Stimulated activated naive CD8-positive, alpha-beta T cell treated with anti-CD3 and anti-CD28 coated beads, Interleukin-15, Interleukin-2, amounts not matched to agents 100 ng/mL and 50 ng/mL, for 24 hours (primary cell): ENCODE results near the gene LIPH.
"Not testable (repeated sequence)": the region's sequence is repeated elsewhere in the genome, so short reads cannot be mapped to it uniquely, and the experiment has no call there.

Experiments
- H3K27ac Mint-ChIP-seq: one replicate; pipeline ENCODE4 v1.8.0; 2021; ENCODE audit warnings: mild to moderate bottlenecking, mixed read lengths
- H3K27me3 Mint-ChIP-seq: one replicate; pipeline ENCODE4 v1.8.0; 2021; ENCODE audit warnings: mixed read lengths
- H3K36me3 Mint-ChIP-seq: one replicate; pipeline ENCODE4 v1.8.0; 2021; ENCODE audit warnings: low read depth, mixed read lengths
- H3K4me1 Mint-ChIP-seq: one replicate; pipeline ENCODE4 v1.8.0; 2021; ENCODE audit warnings: low read depth, mixed read lengths
- H3K4me3 Mint-ChIP-seq: one replicate; pipeline ENCODE4 v1.8.0; 2021; ENCODE audit warnings: mild to moderate bottlenecking, mixed read lengths
- H3K9me3 Mint-ChIP-seq: one replicate; pipeline ENCODE4 v1.8.0; 2021; ENCODE audit warnings: mixed read lengths

LIPH gene

GRCh38 chr3:185559706-185560090 is 7.3 kb upstream of the LIPH start:
- Mint-ChIP-seq H3K27me3 (no peaks in the 10 kb centered on the region), H3K27ac (no peak overlapping the region), H3K36me3 (no peaks in the 10 kb centered on the region), H3K4me1 (peaks cover 19% of the 10 kb centered on the region), H3K9me3 (no peaks in the 10 kb centered on the region), H3K4me3 (peak overlapping the region; percentile 78)

- peaks cover 19% of the 10 kb centered on the region for H3K4me1 Mint-ChIP-seq
- H3K27me3 Mint-ChIP-seq = no peaks in the 10 kb centered on the region
- H3K9me3 Mint-ChIP-seq = no peaks in the 10 kb centered on the region
- H3K4me3 Mint-ChIP-seq = no peak overlapping the region
- H3K27ac Mint-ChIP-seq = no peak overlapping the region
- H3K36me3 Mint-ChIP-seq = no peaks in the 10 kb centered on the region
These were observed 6.0 kb upstream of the LIPH start for GRCh38 chr3:185558395-185558794.

- H3K27me3 Mint-ChIP-seq, H3K4me3 Mint-ChIP-seq, H3K36me3 Mint-ChIP-seq, H3K27ac Mint-ChIP-seq, H3K9me3 Mint-ChIP-seq: not testable (repeated sequence)
- peaks cover 23% of the 10 kb centered on the region for H3K4me1 Mint-ChIP-seq
These were observed 4.3 kb upstream of the LIPH start for GRCh38 chr3:185556640-185557039.

- Mint-ChIP-seq H3K4me3 (no peak overlapping the region), H3K36me3 (no peaks in the 10 kb centered on the region), H3K27me3 (no peaks in the 10 kb centered on the region), H3K4me1 (peaks cover 16% of the 10 kb centered on the region), H3K27ac (no peak overlapping the region), H3K9me3 (no peaks in the 10 kb centered on the region)
These were observed 3.5 kb upstream of the LIPH start for GRCh38 chr3:185555860-185556347.

GRCh38 chr3:185555101-185555501 is 2.7 kb upstream of the LIPH start:
- no peak overlapping the region for H3K27ac Mint-ChIP-seq
- H3K4me3 Mint-ChIP-seq = no peak overlapping the region
- no peaks in the 10 kb centered on the region for H3K9me3 Mint-ChIP-seq
- H3K27me3 Mint-ChIP-seq = no peaks in the 10 kb centered on the region
- H3K4me1 Mint-ChIP-seq = peaks cover 16% of the 10 kb centered on the region
- no peaks in the 10 kb centered on the region for H3K36me3 Mint-ChIP-seq

- H3K9me3 Mint-ChIP-seq = no peaks in the 10 kb centered on the region
These were observed 2.7 kb downstream of the LIPH start for GRCh38 chr3:185549651-185550111.

GRCh38 chr3:185549122-185549521 is 3.3 kb downstream of the LIPH start:
- peaks cover 14% of the 10 kb centered on the region for H3K4me1 Mint-ChIP-seq
- no peaks in the 10 kb centered on the region for H3K36me3 Mint-ChIP-seq
- no peaks in the 10 kb centered on the region for H3K27me3 Mint-ChIP-seq
- H3K27ac Mint-ChIP-seq = no peak overlapping the region
- H3K9me3 Mint-ChIP-seq = no peaks in the 10 kb centered on the region
- no peak overlapping the region for H3K4me3 Mint-ChIP-seq

More at GRCh38 chr3:185549651-185550111, 2.7 kb downstream of the LIPH start:
- no peak overlapping the region for H3K4me3 Mint-ChIP-seq
- H3K36me3 Mint-ChIP-seq = no peaks in the 10 kb centered on the region
- no peaks in the 10 kb centered on the region for H3K27me3 Mint-ChIP-seq
- no peak overlapping the region for H3K27ac Mint-ChIP-seq
- peaks cover 14% of the 10 kb centered on the region for H3K4me1 Mint-ChIP-seq

GRCh38 chr3:185540695-185541094 is 11.7 kb downstream of the LIPH start:
- Mint-ChIP-seq H3K9me3 (peaks cover 3% of the 10 kb centered on the region), H3K36me3 (no peaks in the 10 kb centered on the region), H3K4me3 (no peak overlapping the region), H3K27ac (no peak overlapping the region), H3K4me1 (peaks cover 9% of the 10 kb centered on the region), H3K27me3 (no peaks in the 10 kb centered on the region)

- no peaks in the 10 kb centered on the region for H3K36me3 Mint-ChIP-seq
- H3K9me3 Mint-ChIP-seq = peaks cover 3% of the 10 kb centered on the region
- peaks cover 9% of the 10 kb centered on the region for H3K4me1 Mint-ChIP-seq
- no peak overlapping the region for H3K4me3 Mint-ChIP-seq
- no peak overlapping the region for H3K27ac Mint-ChIP-seq
- no peaks in the 10 kb centered on the region for H3K27me3 Mint-ChIP-seq
These were observed 12.5 kb downstream of the LIPH start for GRCh38 chr3:185539934-185540333.

GRCh38 chr3:185537369-185537970 is 14.9 kb downstream of the LIPH start:
- H3K9me3 Mint-ChIP-seq = peaks cover 3% of the 10 kb centered on the region
- no peaks in the 10 kb centered on the region for H3K27me3 Mint-ChIP-seq
- no peaks in the 10 kb centered on the region for H3K36me3 Mint-ChIP-seq
- peak overlapping the region; percentile 81 for H3K27ac Mint-ChIP-seq
- H3K4me1 Mint-ChIP-seq = peaks cover 9% of the 10 kb centered on the region
- H3K4me3 Mint-ChIP-seq = peak overlapping the region; percentile 45

- Mint-ChIP-seq H3K27me3 (no peaks in the 10 kb centered on the region), H3K4me1 (peaks cover 9% of the 10 kb centered on the region), H3K9me3 (peaks cover 3% of the 10 kb centered on the region), H3K4me3 (no peak overlapping the region), H3K36me3 (no peaks in the 10 kb centered on the region), H3K27ac (no peak overlapping the region)
These were observed 17.9 kb downstream of the LIPH start for GRCh38 chr3:185534511-185534910.

- Mint-ChIP-seq H3K27ac (no peak overlapping the region), H3K27me3 (no peaks in the 10 kb centered on the region), H3K4me3 (no peak overlapping the region), H3K36me3 (no peaks in the 10 kb centered on the region), H3K9me3 (peaks cover 3% of the 10 kb centered on the region), H3K4me1 (peaks cover 9% of the 10 kb centered on the region)
These were observed 19.5 kb downstream of the LIPH start for GRCh38 chr3:185532901-185533300.

GRCh38 chr3:185530856-185531255 is 21.5 kb downstream of the LIPH start:
- Mint-ChIP-seq H3K27ac (no peak overlapping the region), H3K4me3 (no peak overlapping the region), H3K9me3 (no peaks in the 10 kb centered on the region), H3K27me3 (peaks cover under 1% of the 10 kb centered on the region), H3K4me1 (no peaks in the 10 kb centered on the region), H3K36me3 (no peaks in the 10 kb centered on the region)

GRCh38 chr3:185528532-185528931 is 23.9 kb downstream of the LIPH start:
- H3K36me3 Mint-ChIP-seq = no peaks in the 10 kb centered on the region
- no peaks in the 10 kb centered on the region for H3K9me3 Mint-ChIP-seq
- H3K27ac Mint-ChIP-seq = no peak overlapping the region
- no peaks in the 10 kb centered on the region for H3K4me1 Mint-ChIP-seq
- H3K4me3 Mint-ChIP-seq = no peak overlapping the region
- peaks cover 10% of the 10 kb centered on the region for H3K27me3 Mint-ChIP-seq

- H3K4me3 Mint-ChIP-seq = no peak overlapping the region
These were observed 25.0 kb downstream of the LIPH start for GRCh38 chr3:185527364-185527763.

GRCh38 chr3:185526349-185526951 is 25.9 kb downstream of the LIPH start:
- Mint-ChIP-seq H3K27me3 (peaks cover 15% of the 10 kb centered on the region), H3K4me1 (no peaks in the 10 kb centered on the region), H3K9me3 (no peaks in the 10 kb centered on the region), H3K4me3 (no peak overlapping the region), H3K27ac (no peak overlapping the region), H3K36me3 (no peaks in the 10 kb centered on the region)

More at GRCh38 chr3:185527364-185527763, 25.0 kb downstream of the LIPH start:
- H3K36me3 Mint-ChIP-seq = no peaks in the 10 kb centered on the region
- H3K27ac Mint-ChIP-seq = no peak overlapping the region
- H3K4me1 Mint-ChIP-seq = no peaks in the 10 kb centered on the region
- peaks cover 11% of the 10 kb centered on the region for H3K27me3 Mint-ChIP-seq
- H3K9me3 Mint-ChIP-seq = no peaks in the 10 kb centered on the region
